ENCODE data around the gene C2CD2.

DNA sequence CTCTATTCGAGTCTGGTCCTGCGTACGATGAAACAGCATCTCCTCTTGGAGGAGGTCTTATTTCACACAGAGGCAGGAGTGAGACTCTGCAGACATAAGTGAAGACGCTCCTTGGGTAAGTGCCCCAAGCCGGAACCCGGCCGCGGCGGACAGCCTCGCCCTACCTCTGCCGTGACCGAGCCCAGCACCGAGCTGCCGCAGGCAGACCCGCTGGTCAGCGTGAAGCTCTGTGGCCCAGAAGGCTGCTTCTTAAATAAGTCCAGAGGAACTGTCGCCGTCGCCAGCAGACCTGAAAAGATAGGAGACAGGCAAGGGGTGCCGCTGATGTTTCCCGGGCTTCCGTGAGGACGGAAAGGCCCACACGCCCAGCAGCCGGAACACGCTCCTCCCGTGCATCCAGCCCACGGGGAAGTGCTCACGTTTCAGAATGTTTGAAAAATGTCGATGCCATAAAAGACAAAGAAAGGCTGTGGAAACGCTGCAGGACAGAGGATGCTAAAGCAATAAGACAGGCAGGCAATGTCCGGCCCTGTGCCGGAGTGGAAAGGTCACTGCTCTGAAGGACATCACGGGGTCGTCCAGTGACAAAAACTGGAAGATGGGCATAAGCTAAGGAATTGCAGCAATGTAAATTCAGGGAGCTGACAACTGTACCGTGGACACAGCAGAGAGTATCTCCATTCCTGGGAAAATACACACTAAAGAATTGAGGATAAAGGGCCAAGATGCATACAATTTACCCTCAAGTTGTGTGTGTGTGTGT lies 46.1 kb downstream of the C2CD2 start:
- TF ChIP-seq, protein P1, sequence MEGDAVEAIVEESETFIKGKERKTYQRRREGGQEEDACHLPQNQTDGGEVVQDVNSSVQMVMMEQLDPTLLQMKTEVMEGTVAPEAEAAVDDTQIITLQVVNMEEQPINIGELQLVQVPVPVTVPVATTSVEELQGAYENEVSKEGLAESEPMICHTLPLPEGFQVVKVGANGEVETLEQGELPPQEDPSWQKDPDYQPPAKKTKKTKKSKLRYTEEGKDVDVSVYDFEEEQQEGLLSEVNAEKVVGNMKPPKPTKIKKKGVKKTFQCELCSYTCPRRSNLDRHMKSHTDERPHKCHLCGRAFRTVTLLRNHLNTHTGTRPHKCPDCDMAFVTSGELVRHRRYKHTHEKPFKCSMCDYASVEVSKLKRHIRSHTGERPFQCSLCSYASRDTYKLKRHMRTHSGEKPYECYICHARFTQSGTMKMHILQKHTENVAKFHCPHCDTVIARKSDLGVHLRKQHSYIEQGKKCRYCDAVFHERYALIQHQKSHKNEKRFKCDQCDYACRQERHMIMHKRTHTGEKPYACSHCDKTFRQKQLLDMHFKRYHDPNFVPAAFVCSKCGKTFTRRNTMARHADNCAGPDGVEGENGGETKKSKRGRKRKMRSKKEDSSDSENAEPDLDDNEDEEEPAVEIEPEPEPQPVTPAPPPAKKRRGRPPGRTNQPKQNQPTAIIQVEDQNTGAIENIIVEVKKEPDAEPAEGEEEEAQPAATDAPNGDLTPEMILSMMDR (IDR thresholded peaks at IDR 0.05 in 4 of 5, conservative IDR thresholded peaks at IDR 0.05 in 1 of 5): no peak
- TF ChIP-seq POLR2A (IDR thresholded peaks at IDR 0.05): no peak

Measured in gastrocnemius medialis (tissue), 4 donors.